Cardiac muscle cell (in vitro differentiated cells and primary cell): ENCODE results near the gene GCGR. TPM values are rescaled to one million over a fixed set of nuclear protein-coding genes. Genes with fewer than 3 reads are reported as not detected.
A peak's percentile ranks its signal among the peaks of the same experiment; 100 is the strongest.
"Not testable (repeated sequence)": the region's sequence is repeated elsewhere in the genome, so short reads cannot be mapped to it uniquely, and the experiment has no call there.

Experiments
- DNase-seq, 2 donors: peaks; one replicate each; pipeline versions ENCODE4 v3.0.0 to v3.0.0-alpha.2; 2010 to 2017; ENCODE audit warnings: low read depth in 1 of 2, low spot score in 1 of 2
- H3K27ac ChIP-seq: fragments of 200-600 bp; sonication (generic); 2 replicates; pipeline ENCODE4 v1.5.1; 2016
- H3K27me3 ChIP-seq: fragments of 200-600 bp; sonication (generic); 2 replicates; pipeline ENCODE4 v1.6.0; 2016; ENCODE audit warnings: control low read depth
- H3K36me3 ChIP-seq: fragments of 200-600 bp; sonication (generic); 2 replicates; pipeline ENCODE4 v1.5.1; 2016; ENCODE audit warnings: control low read depth
- H3K4me1 ChIP-seq: fragments of 200-600 bp; sonication (generic); 2 replicates; pipeline ENCODE4 v1.8.1; 2017; ENCODE audit warnings: low read depth, mild to moderate bottlenecking, mixed run types
- H3K4me3 ChIP-seq: fragments of 200-600 bp; sonication (generic); 2 replicates; pipeline ENCODE4 v1.5.1; 2016; ENCODE audit warnings: mild to moderate bottlenecking
- H3K9me3 ChIP-seq: fragments of 200-600 bp; sonication (generic); 2 replicates; pipeline ENCODE4 v1.5.1; 2017; ENCODE audit warnings: low read depth, mild to moderate bottlenecking, control low read depth
- CTCF ChIP-seq: IDR thresholded peaks from 2 replicates; pipeline ENCODE4 v1.5.1; 2012; ENCODE audit warnings: low read depth, mild to moderate bottlenecking, low read length
- polyA plus RNA-seq: library from polyadenylated mRNA; unstranded; fragments of >200 nt; fragmentation: Nextera tagmentation; extraction: Ambion mirVana; gene quantifications from 2 replicates; pipeline ENCODE4 v1.2.1, GENCODE V29; 2016
- total RNA-seq: library from RNA; depleted of rRNA; stranded (reverse); fragments of >200 nt; gene quantifications from 2 replicates; pipeline ENCODE4 v1.2.3, GENCODE V29; 2016

Gene GCGR
- total and polyA plus RNA-seq, 2 experiments from 2014 or later, result 0.15 to 0.79 TPM

- Histone ChIP-seq H3K4me1 (peaks cover 5% of the 10 kb centered on the region), H3K27ac (no peak overlapping the region), H3K27me3 (no peaks in the 10 kb centered on the region), H3K36me3 (no peaks in the 10 kb centered on the region), H3K9me3 (no peaks in the 10 kb centered on the region), H3K4me3 (no peak overlapping the region)
- TF ChIP-seq CTCF, result no peak
- no peak for DNase-seq
Observed at GRCh38 chr17:81837641-81838040, 33.7 kb downstream of the GCGR start.

DNA sequence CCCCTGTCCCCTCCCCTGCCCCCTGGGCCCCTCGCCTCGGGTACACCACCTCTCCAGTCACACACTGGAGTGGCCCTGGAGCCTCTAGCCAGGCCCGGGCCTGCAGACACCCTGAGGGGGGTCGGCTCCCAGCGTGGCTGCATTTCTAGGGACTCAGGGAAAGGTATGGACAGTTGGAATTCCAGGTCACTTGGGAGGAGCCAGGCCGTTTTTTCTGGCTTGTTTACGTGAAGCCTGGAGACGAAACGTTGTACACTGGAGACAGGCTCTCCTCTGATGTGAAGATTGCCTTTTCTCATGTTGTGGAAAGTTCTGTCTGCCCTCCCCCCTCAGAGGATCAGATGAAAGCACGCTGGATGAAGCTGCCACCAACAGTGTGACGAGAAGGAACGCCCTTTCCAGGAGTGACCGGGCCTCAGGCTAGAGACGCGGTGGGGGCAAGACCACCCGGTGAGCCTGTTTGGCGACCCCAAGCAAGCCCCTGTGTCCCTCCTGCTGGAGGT is 34.9 kb downstream of the GCGR start:
- peak overlapping the region; percentile 68 for H3K27ac ChIP-seq
- no peak overlapping the region for H3K4me3 ChIP-seq
- peaks cover 9% of the 10 kb centered on the region for H3K36me3 ChIP-seq
- H3K4me1 ChIP-seq, result peaks cover 5% of the 10 kb centered on the region
- H3K27me3 ChIP-seq, result no peaks in the 10 kb centered on the region
- no peak for TF ChIP-seq CTCF
- no peaks in the 10 kb centered on the region for H3K9me3 ChIP-seq
- no peak for DNase-seq

GRCh38 chr17:81839301-81839700 is 35.4 kb downstream of the GCGR start:
- Histone ChIP-seq H3K27ac (peak overlapping the region; percentile 68), H3K4me3 (no peak overlapping the region), H3K36me3 (peaks cover 10% of the 10 kb centered on the region), H3K27me3 (no peaks in the 10 kb centered on the region), H3K4me1 (peaks cover 5% of the 10 kb centered on the region), H3K9me3 (no peaks in the 10 kb centered on the region)
- DNase-seq, result no peak
- TF ChIP-seq CTCF, result no peak

DNA sequence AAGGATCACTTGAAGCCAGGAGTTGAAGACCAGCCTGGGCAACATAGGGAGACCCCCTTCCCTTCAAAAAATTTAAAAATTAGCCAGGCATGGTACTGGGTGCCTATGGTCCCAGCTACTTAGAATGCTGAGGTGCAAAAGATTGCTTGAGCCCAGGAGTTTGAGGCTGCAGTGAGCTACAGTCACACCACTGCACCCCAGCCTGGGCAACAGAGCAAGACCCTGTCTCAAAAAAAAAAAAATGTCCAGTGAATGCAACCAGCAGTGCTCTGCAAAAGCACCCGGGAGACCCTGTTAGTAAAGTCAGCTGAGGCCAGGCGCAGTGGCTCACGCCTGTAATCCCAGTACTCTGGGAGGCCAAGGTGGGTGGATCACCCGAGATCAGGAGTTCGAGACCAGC is 36.1 kb downstream of the GCGR start:
- not testable (repeated sequence) for H3K27me3 ChIP-seq, H3K4me3 ChIP-seq, DNase-seq, H3K9me3 ChIP-seq, H3K4me1 ChIP-seq, H3K27ac ChIP-seq
- H3K36me3 ChIP-seq, result peaks cover 16% of the 10 kb centered on the region

DNA sequence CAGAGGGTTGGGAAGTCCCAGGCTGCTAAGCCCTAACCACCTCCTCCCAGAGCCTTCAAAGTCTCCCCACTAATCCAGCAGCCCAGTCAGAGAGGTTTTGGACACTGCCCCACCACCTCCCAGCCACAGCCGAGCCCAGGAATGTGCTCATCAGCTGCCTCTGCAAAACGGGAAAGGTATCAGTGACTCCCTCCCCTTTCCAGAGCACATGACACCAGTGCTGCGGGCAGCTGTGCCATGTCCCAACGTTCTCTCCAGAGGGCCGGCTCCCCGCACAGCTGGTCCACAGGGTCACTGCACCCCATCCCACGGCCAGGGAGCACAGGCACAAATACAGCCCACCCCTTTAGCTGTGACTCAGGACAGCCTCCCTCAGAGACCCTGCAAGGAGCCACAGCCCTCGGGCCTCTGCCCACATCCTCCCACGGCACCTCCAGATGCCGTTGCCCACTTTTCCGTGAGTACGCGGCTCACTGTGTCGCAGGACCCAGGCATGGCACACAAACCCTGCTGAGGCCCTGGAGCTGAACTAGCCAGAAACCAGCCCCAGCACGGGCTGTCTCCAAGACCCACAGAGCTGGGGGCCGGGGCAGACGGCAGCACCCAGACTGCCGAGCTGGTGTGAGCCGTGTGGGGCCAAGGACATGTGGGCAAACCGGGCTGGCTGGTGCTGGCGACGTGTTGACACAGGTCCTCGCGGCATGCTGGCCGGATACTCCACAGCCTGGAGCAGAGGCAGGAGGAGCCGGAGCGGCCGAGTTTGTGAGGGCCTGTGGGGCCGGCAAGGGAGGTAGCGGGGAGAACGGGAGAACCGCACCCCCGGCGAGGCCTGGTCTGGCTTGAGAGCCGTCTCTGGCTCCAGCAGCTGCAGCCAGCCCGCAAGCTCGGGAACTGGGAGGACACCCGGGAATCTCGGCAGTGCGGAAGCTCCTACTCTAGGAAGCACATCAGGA is 37.2 kb downstream of the GCGR start:
- TF ChIP-seq CTCF, result no peak
- Histone ChIP-seq H3K36me3 (peaks cover 25% of the 10 kb centered on the region), H3K4me3 (no peak overlapping the region), H3K27ac (no peak overlapping the region), H3K27me3 (no peaks in the 10 kb centered on the region), H3K4me1 (peaks cover 5% of the 10 kb centered on the region), H3K9me3 (no peaks in the 10 kb centered on the region)
- DNase-seq, result no peak

GRCh38 chr17:81841866-81842265 is 37.9 kb downstream of the GCGR start:
- peaks cover 31% of the 10 kb centered on the region for H3K36me3 ChIP-seq
- no peak overlapping the region for H3K27ac ChIP-seq
- H3K9me3 ChIP-seq, result no peaks in the 10 kb centered on the region
- H3K4me1 ChIP-seq, result peaks cover 5% of the 10 kb centered on the region
- H3K27me3 ChIP-seq, result no peaks in the 10 kb centered on the region
- no peak for TF ChIP-seq CTCF
- no peak for DNase-seq
- no peak overlapping the region for H3K4me3 ChIP-seq
